ENCODE measurements around the gene A2M. TPM values are rescaled to one million over a fixed set of nuclear protein-coding genes. Genes with fewer than 3 reads are reported as not detected.
A peak's percentile ranks its signal among the peaks of the same experiment; 100 is the strongest.

Gene A2M
- total and polyA plus RNA-seq, 2 of the 8 experiments (the other 6 are each of a cell fraction or from before 2014, with no cell fraction given): 0.15 TPM; not detected in 1

DNA sequence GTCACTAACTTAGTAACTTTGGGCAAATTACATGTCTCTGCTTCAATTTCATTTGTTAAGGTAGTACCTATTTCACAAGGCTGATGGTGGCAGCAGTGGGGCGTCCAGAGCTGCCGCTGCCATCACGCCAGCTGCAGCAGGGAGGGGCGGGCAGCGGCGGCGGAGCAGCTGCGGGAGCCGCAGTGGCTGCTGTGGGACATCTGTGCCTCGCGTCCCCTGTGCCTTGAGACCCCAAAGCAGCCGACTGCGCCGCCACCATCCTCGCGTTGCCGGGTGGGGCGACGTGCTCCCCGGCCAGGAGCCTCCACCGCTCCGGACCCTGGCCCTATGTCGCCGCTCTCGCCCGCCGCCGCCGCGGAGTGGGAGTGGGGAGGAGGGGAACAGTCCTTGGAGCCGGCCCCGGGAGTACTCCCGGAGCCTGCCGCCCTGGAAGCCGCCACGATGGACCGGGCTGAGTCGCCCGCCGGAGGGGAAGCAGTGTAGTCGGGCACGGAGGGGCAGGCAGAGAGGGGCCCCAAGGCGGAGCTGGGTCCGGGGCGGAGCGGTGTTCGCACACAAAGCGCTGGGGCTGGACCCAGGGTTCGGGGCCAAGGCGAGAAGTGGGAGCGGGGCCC lies 51.4 kb downstream of the A2M start (continued):
- no peak for TF ChIP-seq BACH1 (IDR thresholded peaks at IDR 0.05; ENCODE audit: low read length)
- TF ChIP-seq, protein P1, sequence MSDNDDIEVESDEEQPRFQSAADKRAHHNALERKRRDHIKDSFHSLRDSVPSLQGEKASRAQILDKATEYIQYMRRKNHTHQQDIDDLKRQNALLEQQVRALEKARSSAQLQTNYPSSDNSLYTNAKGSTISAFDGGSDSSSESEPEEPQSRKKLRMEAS (IDR thresholded peaks at IDR 0.05): no peak; the same call in 1 of the 2 replicates
- 0 out of 2 replicates have a peak, but pooled peaks have one; percentile 48 for TF ChIP-seq TCF12 (IDR thresholded peaks at IDR 0.05; ENCODE audit: low read depth, low read length)
- TF ChIP-seq ASH2L (IDR thresholded peaks at IDR 0.05; ENCODE audit: low read length): peak; percentile 57
- TF ChIP-seq, protein P2, sequence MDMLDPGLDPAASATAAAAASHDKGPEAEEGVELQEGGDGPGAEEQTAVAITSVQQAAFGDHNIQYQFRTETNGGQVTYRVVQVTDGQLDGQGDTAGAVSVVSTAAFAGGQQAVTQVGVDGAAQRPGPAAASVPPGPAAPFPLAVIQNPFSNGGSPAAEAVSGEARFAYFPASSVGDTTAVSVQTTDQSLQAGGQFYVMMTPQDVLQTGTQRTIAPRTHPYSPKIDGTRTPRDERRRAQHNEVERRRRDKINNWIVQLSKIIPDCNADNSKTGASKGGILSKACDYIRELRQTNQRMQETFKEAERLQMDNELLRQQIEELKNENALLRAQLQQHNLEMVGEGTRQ (IDR thresholded peaks at IDR 0.05; ENCODE audit: low read length): no peak

All from H1 (cell line).